HG03280 (cell line): ENCODE results near the gene C10orf143.

Experiments
- ATAC-seq: cut with Tn5 transposase; IDR thresholded peaks from one replicate; pipeline ENCODE4 v1.9.1; 2021; ENCODE audit warnings: mild to moderate bottlenecking, moderate library complexity; ENCODE audit not compliant: unreplicated experiment

C10orf143 gene

DNA sequence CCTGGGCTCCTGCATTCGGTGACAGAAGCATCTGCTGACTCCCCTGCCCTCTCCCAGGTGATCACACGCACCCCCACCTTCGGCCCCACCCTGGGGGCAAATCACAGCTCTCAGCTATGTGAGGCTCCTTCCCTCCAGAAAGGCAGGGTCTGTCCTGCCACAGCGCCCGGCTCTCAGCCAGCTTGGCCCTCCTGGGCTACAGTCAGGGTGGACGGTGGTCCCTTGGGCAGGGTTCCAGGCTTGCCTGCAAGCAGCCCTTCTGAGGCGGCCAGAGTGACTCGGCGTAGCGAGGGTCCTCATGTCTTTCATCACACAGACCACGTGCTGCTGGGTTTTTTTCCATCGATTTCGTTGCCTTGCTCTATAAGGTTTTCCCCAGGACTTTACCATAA is 93.0 kb downstream of the C10orf143 start:
- no peak for ATAC-seq

DNA sequence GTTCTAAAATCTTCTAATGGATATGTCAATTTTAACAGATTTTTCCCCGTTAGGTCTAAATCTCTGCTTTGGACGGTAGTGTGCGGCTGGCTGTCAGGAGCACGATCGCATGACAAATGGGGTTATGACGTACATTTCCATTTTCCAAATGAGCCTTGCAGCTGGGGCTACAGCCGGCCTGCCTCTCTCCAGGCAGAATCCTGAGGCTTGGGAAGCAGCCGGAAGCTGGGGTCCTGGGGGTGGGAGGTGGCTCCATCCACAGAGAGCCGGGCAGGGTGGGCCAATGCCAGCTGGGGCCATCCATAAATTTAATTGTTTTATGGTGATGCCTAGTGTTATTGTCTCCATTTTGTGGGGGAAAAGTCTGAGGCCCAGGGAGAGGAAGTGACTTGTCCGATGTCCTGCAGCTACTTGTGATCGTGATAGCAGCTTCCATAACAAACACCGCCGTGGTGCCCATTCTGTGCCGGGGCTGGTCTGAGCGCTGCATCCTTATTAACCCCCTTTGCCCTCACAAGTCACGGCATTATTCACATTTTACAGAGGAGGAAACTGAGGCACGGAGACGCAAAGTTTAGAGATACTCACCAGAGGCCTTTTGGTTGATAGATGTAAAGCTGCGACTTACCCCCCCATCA is 93.5 kb downstream of the C10orf143 start:
- no peak for ATAC-seq

DNA sequence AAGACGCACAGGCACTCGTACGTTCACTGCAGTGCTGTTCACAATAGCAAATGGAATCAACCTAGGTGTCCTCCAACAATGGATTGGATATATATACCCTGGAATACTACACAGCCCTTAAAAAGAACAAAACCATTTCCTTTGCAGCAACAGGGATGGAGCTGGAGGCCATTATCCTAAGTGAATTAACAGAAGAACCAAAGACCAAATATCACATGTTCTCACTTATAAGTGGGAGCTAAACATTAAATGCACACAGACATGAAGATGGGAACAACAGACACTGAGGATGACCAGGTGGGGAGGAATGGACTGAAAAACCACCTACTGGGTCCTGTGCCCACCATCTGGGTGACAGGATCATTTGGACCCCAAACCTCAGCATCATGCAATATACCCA is 94.5 kb downstream of the C10orf143 start:
- no peak for ATAC-seq

DNA sequence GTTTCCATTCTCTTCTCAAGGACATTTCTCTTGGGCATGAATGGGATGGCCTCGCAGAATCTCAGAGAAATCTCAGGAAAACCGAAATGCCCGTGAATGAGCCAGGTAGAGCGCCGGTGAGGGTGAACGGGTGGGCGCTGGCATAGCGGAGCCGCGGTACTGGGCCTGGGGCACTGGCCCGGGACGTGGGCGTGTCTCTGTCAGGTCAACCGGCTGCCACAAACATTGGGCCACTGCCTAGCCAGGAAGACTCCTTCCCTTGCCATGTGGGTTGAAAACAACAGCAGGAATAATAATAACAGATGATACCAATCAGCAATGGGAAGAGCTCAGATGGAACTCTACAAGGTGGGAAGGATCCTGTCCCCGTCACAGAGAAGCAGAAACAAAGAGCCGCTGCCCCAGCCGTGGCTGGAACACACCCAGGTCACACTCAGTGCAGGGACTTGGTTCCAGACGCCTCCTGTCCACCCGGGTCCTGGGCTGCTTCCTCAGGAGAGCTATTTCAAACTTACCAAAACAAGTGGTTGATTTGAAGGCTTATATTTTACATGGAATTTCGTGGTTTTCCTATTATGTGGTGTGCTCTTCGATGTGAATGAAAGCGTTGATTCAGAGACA is 95.4 kb downstream of the C10orf143 start:
- no peak for ATAC-seq

DNA sequence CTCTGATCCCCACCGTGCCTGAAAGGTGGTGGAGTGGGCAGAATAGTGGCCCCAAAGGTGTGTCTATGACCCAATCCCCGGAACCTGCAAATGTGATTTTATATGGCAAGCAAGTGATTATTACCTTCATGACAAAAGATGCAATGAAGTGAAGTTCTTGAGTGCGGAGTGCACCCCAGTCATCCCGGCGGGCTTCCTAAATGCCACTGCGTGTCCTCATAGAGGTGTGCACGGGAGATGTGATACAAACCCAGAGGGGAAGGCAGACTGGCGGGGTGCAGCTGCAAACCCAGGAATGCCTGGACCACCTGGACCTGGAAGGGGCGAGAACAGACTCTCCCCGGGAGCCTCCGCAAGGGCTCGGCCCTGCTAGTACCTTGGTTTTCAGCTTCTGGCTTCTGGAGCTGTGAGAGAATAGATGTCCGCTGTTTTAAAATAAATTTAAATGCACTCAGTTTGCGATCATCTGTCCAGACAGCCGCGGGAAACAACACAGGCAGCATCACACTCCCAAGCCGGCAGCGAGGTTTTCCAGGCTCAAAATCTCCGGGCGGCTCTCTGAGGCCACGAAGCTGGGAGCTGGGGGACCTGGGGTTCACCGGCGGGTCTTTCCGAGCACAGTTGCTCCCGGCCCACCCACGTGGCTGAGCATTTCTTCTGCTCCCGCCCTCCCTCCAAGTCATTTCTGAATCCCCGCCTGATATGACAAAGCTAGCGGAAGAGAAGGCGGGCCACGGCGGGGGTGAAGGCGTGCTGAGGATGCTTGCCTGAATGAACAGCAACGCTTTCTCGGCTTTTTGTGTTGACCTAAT is 96.2 kb downstream of the C10orf143 start:
- no peak for ATAC-seq
